Fibroblast of the aortic adventitia (primary cell): ENCODE data around the gene DPH6. TPM values are rescaled to one million over a fixed set of nuclear protein-coding genes. Genes with fewer than 3 reads are reported as not detected.

Source experiments
- DNase-seq: peaks from one replicate; pipeline ENCODE4 v3.0.0-alpha.2; 2010; ENCODE audit warnings: low read depth
- H3K4me3 ChIP-seq: 2 replicates; pipeline ENCODE4 v1.5.1; 2011; ENCODE audit warnings: low read depth, mild to moderate bottlenecking, control low read depth, low read length, moderate library complexity
- CTCF ChIP-seq: IDR thresholded peaks from 2 replicates; pipeline ENCODE4 v1.5.1; 2011; ENCODE audit warnings: mild to moderate bottlenecking, low read length, control low read depth, inconsistent platforms; ENCODE audit not compliant: insufficient read depth
- total RNA-seq: library from RNA; depleted of rRNA; stranded (reverse); fragments of >200 nt; gene quantifications from 2 replicates; pipeline ENCODE4 v1.2.3, GENCODE V29; 2012; ENCODE audit warnings: low replicate concordance

DPH6 gene
- total RNA-seq, 1 donor: 23.3 TPM

GRCh38 chr15:35376707-35377106 is 169.3 kb downstream of the DPH6 start:
- no peak for DNase-seq
- TF ChIP-seq CTCF: no peak
- no peak overlapping the region for H3K4me3 ChIP-seq

GRCh38 chr15:35374661-35375060 is 171.3 kb downstream of the DPH6 start:
- no peak for DNase-seq
- no peak overlapping the region for H3K4me3 ChIP-seq
- no peak for TF ChIP-seq CTCF

GRCh38 chr15:35362195-35362829 is 183.7 kb downstream of the DPH6 start:
- no peak for TF ChIP-seq CTCF
- no peak overlapping the region for H3K4me3 ChIP-seq
- peak; percentile 79 for DNase-seq

- no peak for TF ChIP-seq CTCF
- DNase-seq: no peak
- no peak overlapping the region for H3K4me3 ChIP-seq
Observed at GRCh38 chr15:35358824-35359223, 187.1 kb downstream of the DPH6 start.

GRCh38 chr15:35351059-35351458 is 194.9 kb downstream of the DPH6 start:
- no peak overlapping the region for H3K4me3 ChIP-seq
- no peak for TF ChIP-seq CTCF
- DNase-seq: no peak

GRCh38 chr15:35349916-35350315 is 196.0 kb downstream of the DPH6 start:
- no peak for TF ChIP-seq CTCF
- DNase-seq: no peak

GRCh38 chr15:35330916-35331315 is 215.0 kb downstream of the DPH6 start:
- H3K4me3 ChIP-seq: no peak overlapping the region
- no peak for DNase-seq
- TF ChIP-seq CTCF: no peak

More at GRCh38 chr15:35349916-35350315, 196.0 kb downstream of the DPH6 start:
- no peak overlapping the region for H3K4me3 ChIP-seq
